ENCODE results near the gene DNAH8. TPM values are rescaled to one million over a fixed set of nuclear protein-coding genes. Genes with fewer than 3 reads are reported as not detected.

Gene DNAH8
- polyA plus RNA-seq, 3 donors, result not detected

GRCh38 chr6:38982470-38982869, 267.4 kb downstream of the DNAH8 start:
- no peaks in the 10 kb centered on the region for H4K20me1 ChIP-seq (ENCODE audit: insufficient read depth, low read length)
- H2AFZ ChIP-seq (ENCODE audit: insufficient read depth, low read depth, low read length, poor library complexity, severe bottlenecking), result no peak overlapping the region
- DNase-seq, result no peak
- Mint-ChIP-seq H3K27me3 (ENCODE audit: low read depth in 3 of 3) (peaks cover 4 to 16% (median 15%) of the 10 kb centered on the region in 3 donors), H3K36me3 (no peaks in the 10 kb centered on the region), H3K4me3 (no peak overlapping the region), H3K9me3 (no peaks in the 10 kb centered on the region), H3K27ac (no peak overlapping the region), H3K4me1 (no peaks in the 10 kb centered on the region)
- H3K27me3 ChIP-seq (ENCODE audit: control insufficient read depth in 2 of 2, insufficient read depth in 2 of 2, low read length in 2 of 2), result peaks cover 6 to 15% of the 10 kb centered on the region in 2 donors
- H3K4me1 ChIP-seq (ENCODE audit: control insufficient read depth in 1 of 2, insufficient read depth in 2 of 2, low read length in 2 of 2), result no peaks in the 10 kb centered on the region
- no peak for TF ChIP-seq CTCF (IDR thresholded peaks at IDR 0.05)
- H3K9me3 ChIP-seq (replicated peaks in 1 of 2; ENCODE audit: control insufficient read depth in 1 of 2, insufficient read depth in 1 of 2, low read length in 2 of 2), result no peaks in the 10 kb centered on the region
- no peak overlapping the region for H3K27ac ChIP-seq (ENCODE audit: low read depth in 1 of 2, low read length in 2 of 2)
- 50% methylated on average over 1 of the region's 2 CpGs for WGBS (ENCODE audit: insufficient coverage)
- no peak overlapping the region for H3K4me2 ChIP-seq (replicated peaks; ENCODE audit: extremely low read depth, low read length, poor library complexity, severe bottlenecking)
- intact Hi-C loops (cut with micrococcal nuclease), result no loop called here
- no peaks in the 10 kb centered on the region for H3K79me2 ChIP-seq (ENCODE audit: insufficient read depth, low read length)
- no peaks in the 10 kb centered on the region for H3K36me3 ChIP-seq (replicated peaks in 1 of 2; ENCODE audit: control insufficient read depth in 1 of 2, insufficient read depth in 2 of 2, low read length in 2 of 2)
- no peak overlapping the region for H3K4me3 ChIP-seq (replicated peaks in 1 of 3; ENCODE audit: low read depth in 2 of 3, low read length in 3 of 3)
- no peak overlapping the region for H3K9ac ChIP-seq (ENCODE audit: insufficient read depth, low read length, poor library complexity, severe bottlenecking)

- TF ChIP-seq CTCF (IDR thresholded peaks at IDR 0.05), result no peak
- Mint-ChIP-seq H3K36me3 (no peaks in the 10 kb centered on the region), H3K27ac (no peak overlapping the region)
These were observed 269.6 kb downstream of the DNAH8 start for GRCh38 chr6:38984723-38985122.

More at GRCh38 chr6:38984723-38985122, 269.6 kb downstream of the DNAH8 start:
- Histone ChIP-seq H3K9me3 (replicated peaks in 1 of 2; ENCODE audit: control insufficient read depth in 1 of 2, insufficient read depth in 1 of 2, low read length in 2 of 2) (no peaks in the 10 kb centered on the region), H3K4me2 (replicated peaks; ENCODE audit: extremely low read depth, low read length, poor library complexity, severe bottlenecking) (no peak overlapping the region), H3K27ac (ENCODE audit: low read depth in 1 of 2, low read length in 2 of 2) (no peak overlapping the region), H3K27me3 (ENCODE audit: control insufficient read depth in 2 of 2, insufficient read depth in 2 of 2, low read length in 2 of 2) (peaks cover 6 to 16% of the 10 kb centered on the region in 2 donors), H3K79me2 (ENCODE audit: insufficient read depth, low read length) (no peaks in the 10 kb centered on the region), H4K20me1 (ENCODE audit: insufficient read depth, low read length) (no peaks in the 10 kb centered on the region), H3K4me1 (ENCODE audit: control insufficient read depth in 1 of 2, insufficient read depth in 2 of 2, low read length in 2 of 2) (no peaks in the 10 kb centered on the region), H2AFZ (ENCODE audit: insufficient read depth, low read depth, low read length, poor library complexity, severe bottlenecking) (no peak overlapping the region), H3K4me3 (replicated peaks in 1 of 3; ENCODE audit: low read depth in 2 of 3, low read length in 3 of 3) (no peak overlapping the region), H3K9ac (ENCODE audit: insufficient read depth, low read length, poor library complexity, severe bottlenecking) (no peak overlapping the region), H3K36me3 (replicated peaks in 1 of 2; ENCODE audit: control insufficient read depth in 1 of 2, insufficient read depth in 2 of 2, low read length in 2 of 2) (no peaks in the 10 kb centered on the region)
- peaks cover 4 to 12% (median 10%) of the 10 kb centered on the region in 3 donors for H3K27me3 Mint-ChIP-seq (ENCODE audit: low read depth in 3 of 3)
- H3K4me1 Mint-ChIP-seq, result no peaks in the 10 kb centered on the region
- H3K9me3 Mint-ChIP-seq, result no peaks in the 10 kb centered on the region
- DNase-seq, result no peak
- 100% methylated on average over 1 of the region's 3 CpGs for WGBS (ENCODE audit: insufficient coverage)
- intact Hi-C loops (cut with micrococcal nuclease), result no loop called here
- no peak overlapping the region for H3K4me3 Mint-ChIP-seq

Measured in CD14-positive monocyte (primary cell).